ENCODE results near the gene HPX. TPM values are rescaled to one million over a fixed set of nuclear protein-coding genes. Genes with fewer than 3 reads are reported as not detected.

HPX gene, protein sequence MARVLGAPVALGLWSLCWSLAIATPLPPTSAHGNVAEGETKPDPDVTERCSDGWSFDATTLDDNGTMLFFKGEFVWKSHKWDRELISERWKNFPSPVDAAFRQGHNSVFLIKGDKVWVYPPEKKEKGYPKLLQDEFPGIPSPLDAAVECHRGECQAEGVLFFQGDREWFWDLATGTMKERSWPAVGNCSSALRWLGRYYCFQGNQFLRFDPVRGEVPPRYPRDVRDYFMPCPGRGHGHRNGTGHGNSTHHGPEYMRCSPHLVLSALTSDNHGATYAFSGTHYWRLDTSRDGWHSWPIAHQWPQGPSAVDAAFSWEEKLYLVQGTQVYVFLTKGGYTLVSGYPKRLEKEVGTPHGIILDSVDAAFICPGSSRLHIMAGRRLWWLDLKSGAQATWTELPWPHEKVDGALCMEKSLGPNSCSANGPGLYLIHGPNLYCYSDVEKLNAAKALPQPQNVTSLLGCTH
- total RNA-seq = 0.27 TPM in 1 of 2 replicates, not detected in the other

DNA sequence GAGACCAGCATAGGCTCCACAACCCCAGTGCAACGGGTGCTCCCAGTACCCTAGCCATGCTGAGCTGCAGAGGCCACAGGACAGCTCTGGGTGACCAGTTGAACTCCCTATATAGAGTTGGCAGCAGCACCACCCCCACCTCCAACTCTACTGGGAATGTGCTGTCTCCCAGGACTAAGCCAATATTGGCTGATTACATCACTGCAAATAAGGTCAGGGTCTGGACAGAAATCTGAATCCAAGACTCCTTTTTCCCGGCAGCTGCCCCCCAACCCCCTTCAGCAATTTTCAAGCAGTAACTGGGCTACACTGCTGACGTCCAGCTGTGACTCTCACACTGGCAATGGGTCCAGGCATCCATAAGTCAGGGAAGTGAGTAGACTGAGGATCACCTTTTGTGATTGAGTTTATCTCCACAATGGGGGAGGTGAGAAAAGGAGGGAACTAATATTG is at the start of gene HPX:
HPX (minus strand) TSS at position 82 of the 453 bp plus-strand sequence; CDS start at position 58, 24 bp downstream.

GRCh38 chr11:6481012-6481923 is 40.5 kb upstream of the HPX start, which contains the start of the genes ARFIP2 and TIMM10B:
ARFIP2 (minus strand) TSS chr11:6481331; CDS start chr11:6480421, 910 bp downstream.
TIMM10B (plus strand) TSS chr11:6481501; CDS start chr11:6481517, 16 bp downstream.

DNA sequence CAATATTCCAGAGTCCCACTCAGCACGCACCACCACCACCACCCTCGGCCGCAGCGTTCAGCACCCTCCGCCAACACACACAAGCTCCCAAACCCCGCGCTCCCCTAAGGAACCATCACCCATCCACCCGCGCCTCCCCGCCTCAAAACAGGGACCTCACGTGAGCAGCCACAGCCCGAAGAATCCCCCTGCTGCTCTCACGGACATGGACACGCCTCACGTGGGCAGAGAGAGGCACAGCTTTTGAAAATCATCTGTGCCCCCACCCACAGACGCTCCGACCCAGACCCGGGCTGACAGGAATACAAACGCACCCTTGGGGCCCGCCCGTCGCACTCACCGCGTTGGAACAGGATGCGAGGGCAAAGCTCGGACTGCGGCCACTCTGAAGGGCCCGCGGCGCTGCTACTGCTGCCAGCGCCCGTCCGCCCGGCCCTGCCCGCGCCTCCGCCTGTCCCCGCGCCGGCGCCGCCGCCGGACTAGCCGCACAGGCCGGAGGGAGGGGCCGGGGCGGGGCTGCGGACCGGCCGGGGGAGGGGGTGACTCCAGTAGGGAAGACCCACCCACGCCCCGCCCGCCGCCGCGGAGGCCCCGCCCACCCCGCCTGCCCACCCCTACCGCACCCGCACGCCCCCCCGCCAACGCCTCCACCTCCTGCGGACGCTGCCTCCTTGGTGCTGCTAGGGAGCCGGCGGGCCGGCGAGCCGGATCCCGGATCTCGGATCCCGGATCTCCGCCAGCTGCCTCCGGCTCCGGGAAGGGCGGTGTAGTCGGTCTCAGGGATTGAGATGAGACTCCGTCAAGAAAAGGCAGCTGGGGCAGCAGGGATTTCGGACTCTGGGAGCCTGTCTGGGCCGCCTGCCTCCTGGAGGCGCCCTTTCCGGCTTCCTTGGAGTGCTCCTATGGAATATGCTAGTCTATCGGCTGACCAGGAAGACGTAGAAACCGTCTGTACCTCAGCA is 32.9 kb upstream of the HPX start, which contains the start of gene TRIM3:
TRIM3 (minus strand) TSS at position 491 of the 962 bp plus-strand sequence. CDS start 8,246 bp downstream, outside the sequence.

GRCh38 chr11:6419009-6419631 is 21.7 kb downstream of the HPX start, which contains the start of gene APBB1:
APBB1 (minus strand) TSS chr11:6419094; CDS start chr11:6411347, 7,747 bp downstream.

DNA sequence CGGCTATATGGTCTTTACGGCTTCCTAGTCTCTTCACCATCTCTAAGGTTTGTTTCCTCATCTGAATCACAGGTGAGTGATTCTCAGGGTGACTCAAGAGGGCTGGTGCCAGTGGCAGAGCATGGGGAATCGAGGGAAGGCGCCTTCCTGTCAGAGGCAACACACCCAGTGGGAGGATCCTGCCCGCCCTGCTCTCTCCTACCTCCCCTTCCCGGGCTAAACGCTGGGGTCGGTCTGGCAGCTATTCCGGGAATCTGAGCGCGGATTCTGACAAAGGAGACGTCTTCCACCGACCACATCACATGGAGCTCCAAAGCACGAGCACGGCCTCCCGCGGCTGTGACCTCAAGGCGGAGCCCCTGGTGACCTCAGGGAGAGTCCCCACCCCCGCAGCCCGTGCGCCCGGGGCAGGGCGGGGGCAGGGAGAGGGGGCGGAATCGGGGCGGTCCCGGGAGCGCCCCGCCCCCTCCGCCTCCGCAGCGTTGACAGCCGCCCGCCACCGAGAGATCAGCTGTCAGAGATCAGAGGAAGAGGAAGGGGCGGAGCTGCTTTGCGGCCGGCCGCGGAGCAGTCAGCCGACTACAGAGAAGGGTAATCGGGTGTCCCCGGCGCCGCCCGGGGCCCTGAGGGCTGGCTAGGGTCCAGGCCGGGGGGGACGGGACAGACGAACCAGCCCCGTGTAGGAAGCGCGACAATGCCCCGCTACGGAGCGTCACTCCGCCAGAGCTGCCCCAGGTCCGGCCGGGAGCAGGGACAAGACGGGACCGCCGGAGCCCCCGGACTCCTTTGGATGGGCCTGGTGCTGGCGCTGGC is 50.7 kb downstream of the HPX start, which contains the start of gene SMPD1:
SMPD1 (plus strand) TSS at position 570 of the 813 bp plus-strand sequence; CDS start at position 695, 125 bp downstream.

Other genes with a start within 250 kb of the HPX start
- not detected in 2 replicates for gene OR52W1, start 241.8 kb downstream of the HPX start, total RNA-seq
- gene C11orf42, start 235.4 kb downstream of the HPX start, total RNA-seq = not detected in 2 replicates
- 11.1 and 11.3 TPM in 2 replicates for gene FHIP1B, start 206.4 kb downstream of the HPX start, total RNA-seq
- gene CNGA4, start 201.9 kb downstream of the HPX start, total RNA-seq = not detected in 2 replicates
- gene CCKBR, start 181.1 kb downstream of the HPX start, total RNA-seq = not detected in 2 replicates
- 582 and 692 TPM in 2 replicates for gene CAVIN3, start 120.5 kb downstream of the HPX start, total RNA-seq
- 49.5 and 55.6 TPM in 2 replicates for gene SMPD1, start 50.5 kb downstream of the HPX start, total RNA-seq
- gene APBB1, start 21.9 kb downstream of the HPX start, total RNA-seq = 34.8 and 38.8 TPM in 2 replicates
- 14.1 and 18.9 TPM in 2 replicates for gene TRIM3, start 33.0 kb upstream of the HPX start, total RNA-seq
- 33.8 and 38.9 TPM in 2 replicates for gene ARFIP2, start 40.3 kb upstream of the HPX start, total RNA-seq
- gene TIMM10B, start 40.5 kb upstream of the HPX start, total RNA-seq = 20.7 and 28.3 TPM in 2 replicates
- 0.47 and 2.3 TPM in 2 replicates for gene DNHD1, start 56.3 kb upstream of the HPX start, total RNA-seq
- 17.4 and 19.6 TPM in 2 replicates for gene RRP8, start 162.6 kb upstream of the HPX start, total RNA-seq
- 179 and 196 TPM in 2 replicates for gene ILK, start 162.8 kb upstream of the HPX start, total RNA-seq
- gene TAF10, start 171.2 kb upstream of the HPX start, total RNA-seq = 37.4 and 42.3 TPM in 2 replicates
- gene TPP1, start 178.4 kb upstream of the HPX start, total RNA-seq = 51.3 and 99.0 TPM in 2 replicates
- gene DCHS1, start 214.8 kb upstream of the HPX start, total RNA-seq = 22.5 and 23.9 TPM in 2 replicates
- gene MRPL17, start 242.4 kb upstream of the HPX start, total RNA-seq = 99.3 and 103 TPM in 2 replicates